H9 (cell line): Measurements from ENCODE around the gene HHAT. TPM values are rescaled to one million over a fixed set of nuclear protein-coding genes. Genes with fewer than 3 reads are reported as not detected.

Experiments used
- DNase-seq: peaks from one replicate; pipeline ENCODE4 v3.0.0-alpha.2; 2017
- H2AFZ ChIP-seq: one replicate; pipeline ENCODE4 v1.6.1; 2013; ENCODE audit warnings: mild to moderate bottlenecking, low read length, control low read depth, moderate library complexity
- H2AK5ac ChIP-seq: 2 replicates; pipeline ENCODE4 v1.6.1; 2013; ENCODE audit warnings: low read length, control low read depth, mixed read lengths; ENCODE audit not compliant: insufficient read length
- H2BK120ac ChIP-seq: one replicate; pipeline ENCODE4 v1.6.1; 2013; ENCODE audit warnings: low read depth, mild to moderate bottlenecking, low read length, control low read depth, inconsistent platforms; ENCODE audit not compliant: poor library complexity, severe bottlenecking
- H2BK12ac ChIP-seq: 2 replicates; pipeline ENCODE4 v1.6.1; 2013; ENCODE audit warnings: low read length, control low read depth, mixed read lengths, low read depth; ENCODE audit not compliant: insufficient read length
- H2BK15ac ChIP-seq: 2 replicates; pipeline ENCODE4 v1.6.1; 2013; ENCODE audit warnings: low read depth, low read length, control low read depth
- H2BK20ac ChIP-seq: one replicate; pipeline ENCODE4 v1.6.1; 2013; ENCODE audit warnings: low read depth, mild to moderate bottlenecking, low read length, control low read depth, inconsistent platforms; ENCODE audit not compliant: poor library complexity, severe bottlenecking
- H2BK5ac ChIP-seq: 2 replicates; pipeline ENCODE4 v1.6.1; 2013; ENCODE audit warnings: low read length, control low read depth, mixed read lengths; ENCODE audit not compliant: insufficient read length
- H3K14ac ChIP-seq: 2 replicates; pipeline ENCODE4 v1.6.1; 2013; ENCODE audit warnings: low read length, control low read depth; ENCODE audit not compliant: insufficient read depth
- H3K18ac ChIP-seq: 2 replicates; pipeline ENCODE4 v1.6.1; 2013; ENCODE audit warnings: low read depth, mild to moderate bottlenecking, mixed read lengths, low read length, control low read depth; ENCODE audit not compliant: insufficient read length
- H3K23ac ChIP-seq: 2 replicates; pipeline ENCODE4 v1.6.1; 2013; ENCODE audit warnings: low read length, control low read depth, mixed read lengths, low read depth; ENCODE audit not compliant: insufficient read length
- H3K23me2 ChIP-seq: 2 replicates; pipeline ENCODE4 v1.6.1; 2013; ENCODE audit warnings: low read depth, mild to moderate bottlenecking, mixed read lengths, low read length, control low read depth; ENCODE audit not compliant: insufficient read length, poor library complexity, severe bottlenecking
- H3K27ac ChIP-seq: 2 replicates; pipeline ENCODE4 v1.5.1; 2013; ENCODE audit warnings: low read length, control low read depth, mixed read lengths, low read depth; ENCODE audit not compliant: insufficient read length
- H3K27me3 ChIP-seq: 2 replicates; pipeline ENCODE4 v1.6.1; 2013; ENCODE audit warnings: low read length, control low read depth, inconsistent platforms; ENCODE audit not compliant: insufficient read depth
- H3K4ac ChIP-seq: 2 replicates; pipeline ENCODE4 v1.6.1; 2013; ENCODE audit warnings: low read depth, mild to moderate bottlenecking, control low read depth, inconsistent platforms, low read length, moderate library complexity
- H3K4me1 ChIP-seq: 2 replicates; pipeline ENCODE4 v1.6.1; 2013; ENCODE audit warnings: low read length, control low read depth, inconsistent platforms; ENCODE audit not compliant: insufficient read depth
- H3K4me2 ChIP-seq: 2 replicates; pipeline ENCODE4 v1.6.1; 2013; ENCODE audit warnings: low read length, control low read depth, mixed read lengths; ENCODE audit not compliant: insufficient read length, insufficient read depth
- H3K56ac ChIP-seq: 2 replicates; pipeline ENCODE4 v1.6.1; 2013; ENCODE audit warnings: low read depth, mild to moderate bottlenecking, mixed read lengths, low read length, control low read depth; ENCODE audit not compliant: insufficient read length
- H3K79me1 ChIP-seq: 2 replicates; pipeline ENCODE4 v1.6.1; 2013; ENCODE audit warnings: low read depth, mild to moderate bottlenecking, moderate library complexity, low read length, control low read depth, inconsistent platforms; ENCODE audit not compliant: insufficient read depth, poor library complexity, severe bottlenecking
- H3K79me2 ChIP-seq: 2 replicates; pipeline ENCODE4 v1.6.1; 2013; ENCODE audit warnings: low read length, control low read depth, inconsistent platforms; ENCODE audit not compliant: insufficient read depth
- H3K9ac ChIP-seq: 2 replicates; pipeline ENCODE4 v1.6.1; 2013; ENCODE audit warnings: low read length, control low read depth, mixed read lengths; ENCODE audit not compliant: insufficient read length; ENCODE audit errors: extremely low read depth
- H3K9me3 ChIP-seq: one replicate; pipeline ENCODE4 v1.6.1; 2013; ENCODE audit warnings: low read depth, low read length, inconsistent platforms; ENCODE audit not compliant: control insufficient read depth
- H3T11ph ChIP-seq: one replicate; pipeline ENCODE4 v1.6.1; 2013; ENCODE audit warnings: mild to moderate bottlenecking, low read length, control low read depth, inconsistent platforms
- H4K20me1 ChIP-seq: one replicate; pipeline ENCODE4 v1.6.1; 2013; ENCODE audit not compliant: control insufficient read depth, insufficient read length, insufficient read depth
- H4K5ac ChIP-seq: 2 replicates; pipeline ENCODE4 v1.6.1; 2013; ENCODE audit warnings: low read depth, mild to moderate bottlenecking, mixed read lengths, low read length, control low read depth; ENCODE audit not compliant: insufficient read length
- H4K8ac ChIP-seq: replicated peaks from 2 replicates; pipeline ENCODE4 v1.6.1; 2013; ENCODE audit warnings: low read length, control low read depth, mixed read lengths, low read depth; ENCODE audit not compliant: insufficient read length
- H4K91ac ChIP-seq: 2 replicates; pipeline ENCODE4 v1.6.1; 2013; ENCODE audit warnings: low read depth, mild to moderate bottlenecking, moderate library complexity, mixed read lengths, low read length, control low read depth; ENCODE audit not compliant: insufficient read length
- H3K27ac Mint-ChIP-seq, 3 experiments: 2 replicates in 2 of 3; 3 replicates in 1 of 3; pipeline ENCODE4 v1.8.0; 2020 to 2021; ENCODE audit warnings: mixed read lengths in 3 of 3, mild to moderate bottlenecking in 1 of 3, moderate library complexity in 1 of 3
- H3K27me3 Mint-ChIP-seq: 2 replicates; pipeline ENCODE4 v1.8.0; 2021; ENCODE audit warnings: low read depth, mild to moderate bottlenecking, moderate library complexity, mixed read lengths
- H3K36me3 Mint-ChIP-seq, 3 experiments: 2 replicates in 2 of 3; 3 replicates in 1 of 3; pipeline ENCODE4 v1.8.0; 2020 to 2021; ENCODE audit warnings: low read depth in 3 of 3, mixed read lengths in 3 of 3; ENCODE audit not compliant: insufficient read depth in 1 of 3
- H3K4me1 Mint-ChIP-seq, 2 experiments: 2 replicates each; pipeline ENCODE4 v1.8.0; 2020; ENCODE audit warnings: mixed read lengths in 2 of 2
- H3K4me3 Mint-ChIP-seq, 2 experiments: 2 replicates in 1 of 2; 3 replicates in 1 of 2; pipeline ENCODE4 v1.8.0; 2020 to 2021; ENCODE audit warnings: mild to moderate bottlenecking in 2 of 2, mixed read lengths in 2 of 2, moderate library complexity in 1 of 2
- H3K9me3 Mint-ChIP-seq, 2 experiments: 2 replicates in 1 of 2; 3 replicates in 1 of 2; pipeline ENCODE4 v1.8.0; 2020; ENCODE audit warnings: mild to moderate bottlenecking in 2 of 2, mixed read lengths in 2 of 2, moderate library complexity in 1 of 2
- WGBS: extraction: QIAGEN DNeasy Blood & Tissue Kit; methylation state at CpG from one replicate; pipeline ENCODE4 v1.1.7; 2013; ENCODE audit warnings: missing lambda C conversion rate, low lambda C conversion rate, mixed read lengths; ENCODE audit not compliant: insufficient read length; ENCODE audit errors: extremely low coverage; 5-methylcytosine and 5-hydroxymethylcytosine counted together
- total RNA-seq: library from RNA; stranded (reverse); gene quantifications from 2 replicates; pipeline ENCODE4 v1.2.1, GENCODE V29; 2021
- TF ChIP-seq, protein P1 (sequence below): fragments of 200-600 bp; sonication (generic); conservative IDR thresholded peaks from 3 replicates; pipeline ENCODE4 v1.8.0; 2021; ENCODE audit warnings: antibody characterized with exemption, mild to moderate bottlenecking

The HHAT gene
- total RNA-seq, 1 experiment from 2014 or later, result 0.48 TPM

DNA sequence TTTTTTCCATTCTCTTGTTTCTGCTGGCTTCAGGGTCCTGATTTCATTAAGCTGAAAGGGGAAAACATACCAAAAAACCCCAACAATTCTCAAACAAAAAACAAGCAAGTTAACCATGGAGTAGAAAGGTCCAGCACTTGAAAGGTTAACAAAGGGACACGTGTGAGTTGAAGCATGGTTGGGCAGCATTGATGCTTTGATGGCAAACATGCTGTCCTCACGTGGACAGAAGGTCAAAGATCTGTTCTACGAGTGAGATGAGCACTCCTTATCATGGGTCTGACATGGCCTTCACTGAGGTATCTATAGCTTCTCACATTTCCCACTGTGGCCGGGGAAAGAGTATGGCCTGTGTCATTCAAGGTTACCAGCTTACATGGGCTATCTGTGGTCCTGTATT, 394.9 kb downstream of the HHAT start:
- Mint-ChIP-seq H3K9me3 (no peaks in the 10 kb centered on the region), H3K4me1 (peaks cover 8 to 11% of the 10 kb centered on the region in 2 experiments; a peak in 2 of 4 replicates), H3K36me3 (no peaks in the 10 kb centered on the region), H3K27me3 (peaks cover 7% of the 10 kb centered on the region), H3K4me3 (no peak overlapping the region), H3K27ac (no peak overlapping the region)
- H3K9ac ChIP-seq, result no peak overlapping the region
- TF ChIP-seq, protein P1, sequence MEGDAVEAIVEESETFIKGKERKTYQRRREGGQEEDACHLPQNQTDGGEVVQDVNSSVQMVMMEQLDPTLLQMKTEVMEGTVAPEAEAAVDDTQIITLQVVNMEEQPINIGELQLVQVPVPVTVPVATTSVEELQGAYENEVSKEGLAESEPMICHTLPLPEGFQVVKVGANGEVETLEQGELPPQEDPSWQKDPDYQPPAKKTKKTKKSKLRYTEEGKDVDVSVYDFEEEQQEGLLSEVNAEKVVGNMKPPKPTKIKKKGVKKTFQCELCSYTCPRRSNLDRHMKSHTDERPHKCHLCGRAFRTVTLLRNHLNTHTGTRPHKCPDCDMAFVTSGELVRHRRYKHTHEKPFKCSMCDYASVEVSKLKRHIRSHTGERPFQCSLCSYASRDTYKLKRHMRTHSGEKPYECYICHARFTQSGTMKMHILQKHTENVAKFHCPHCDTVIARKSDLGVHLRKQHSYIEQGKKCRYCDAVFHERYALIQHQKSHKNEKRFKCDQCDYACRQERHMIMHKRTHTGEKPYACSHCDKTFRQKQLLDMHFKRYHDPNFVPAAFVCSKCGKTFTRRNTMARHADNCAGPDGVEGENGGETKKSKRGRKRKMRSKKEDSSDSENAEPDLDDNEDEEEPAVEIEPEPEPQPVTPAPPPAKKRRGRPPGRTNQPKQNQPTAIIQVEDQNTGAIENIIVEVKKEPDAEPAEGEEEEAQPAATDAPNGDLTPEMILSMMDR, result no peak
- H3K4ac ChIP-seq, result no peak overlapping the region
- no peaks in the 10 kb centered on the region for H3K79me2 ChIP-seq
- no peak overlapping the region for H3K18ac ChIP-seq
- no peak overlapping the region for H4K91ac ChIP-seq
- H3K4me1 ChIP-seq, result no peaks in the 10 kb centered on the region
- H4K20me1 ChIP-seq, result no peaks in the 10 kb centered on the region
- H3K56ac ChIP-seq, result no peak overlapping the region
- no CpG with 5 or more reads among the region's 4 CpGs for WGBS
- H3K23ac ChIP-seq, result no peak overlapping the region
- H3K4me2 ChIP-seq, result no peak overlapping the region
- H3K27ac ChIP-seq, result no peak overlapping the region
- H4K8ac ChIP-seq, result no peak overlapping the region
- no peak overlapping the region for H2BK15ac ChIP-seq
- no peak overlapping the region for H2BK120ac ChIP-seq
- H2AFZ ChIP-seq, result no peak overlapping the region
- no peak overlapping the region for H2BK12ac ChIP-seq
- H2BK5ac ChIP-seq, result no peak overlapping the region
- no peaks in the 10 kb centered on the region for H3K79me1 ChIP-seq
- H2AK5ac ChIP-seq, result no peak overlapping the region
- no peak for DNase-seq
- no peaks in the 10 kb centered on the region for H3K23me2 ChIP-seq
- H3T11ph ChIP-seq, result no peak overlapping the region
- H2BK20ac ChIP-seq, result no peak overlapping the region
- no peak overlapping the region for H4K5ac ChIP-seq
- no peak overlapping the region for H3K14ac ChIP-seq
- H3K9me3 ChIP-seq, result no peaks in the 10 kb centered on the region
- no peaks in the 10 kb centered on the region for H3K27me3 ChIP-seq
